ENCODE measurements around the gene CHGA. TPM values are rescaled to one million over a fixed set of nuclear protein-coding genes. Genes with fewer than 3 reads are reported as not detected.

Gene CHGA
- total and polyA plus RNA-seq, 4 donors, result 0.05 TPM; not detected in 3

DNA sequence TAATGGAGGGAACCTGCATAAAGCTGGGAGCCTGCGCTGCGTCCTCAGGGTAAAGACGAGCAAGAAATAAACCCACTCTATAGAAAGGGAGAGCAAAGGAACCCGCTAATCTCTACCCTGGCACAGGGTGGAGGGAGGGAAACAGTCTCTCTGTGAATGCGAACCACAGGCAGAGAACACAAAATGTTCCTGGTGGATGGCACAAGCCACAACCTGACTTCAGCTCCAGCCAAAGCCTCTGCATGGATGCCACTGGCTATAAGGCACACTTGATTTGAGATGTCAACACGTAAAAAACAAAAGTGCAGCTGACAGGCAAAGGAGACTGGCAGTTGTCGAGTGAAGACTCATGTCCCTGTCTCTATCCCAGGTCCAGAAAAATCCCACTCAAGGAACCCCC lies 32.4 kb downstream of the CHGA start:
- peaks cover 1 to 57% (median 5%) of the 10 kb centered on the region in 4 donors for H3K36me3 ChIP-seq (ENCODE audit: control insufficient read depth in 4 of 4, insufficient read depth in 3 of 4, low read depth in 1 of 4, low read length in 3 of 4)
- H3K9ac ChIP-seq (ENCODE audit: low read depth in 1 of 2, low read length in 2 of 2), result no peak overlapping the region
- H3K4me1 ChIP-seq (ENCODE audit: control insufficient read depth in 4 of 4, insufficient read depth in 4 of 4, low read length in 3 of 4), result no peaks in the 10 kb centered on the region
- H3K4me3 ChIP-seq (ENCODE audit: low read depth in 1 of 3, low read length in 3 of 3), result no peak overlapping the region
- no peaks in the 10 kb centered on the region for H3K9me3 ChIP-seq (ENCODE audit: control insufficient read depth in 4 of 4, low read length in 3 of 4)
- H3K27ac ChIP-seq (ENCODE audit: low read depth in 1 of 2, low read length in 2 of 2), result no peak overlapping the region
- 98% methylated on average over 7 of the region's 7 CpGs for WGBS
- DNase-seq (ENCODE audit: low spot score), result no peak
- no peaks in the 10 kb centered on the region for H3K27me3 ChIP-seq (ENCODE audit: control insufficient read depth in 4 of 4, insufficient read depth in 4 of 4, low read length in 3 of 4)
- TF ChIP-seq MAX (IDR thresholded peaks at IDR 0.05) (no peak), HNF4G (IDR thresholded peaks at IDR 0.05) (no peak), REST (IDR thresholded peaks at IDR 0.05) (no peak), TAF1 (conservative IDR thresholded peaks at IDR 0.05) (no peak)

GRCh38 chr14:92956961-92957360 lies 34.0 kb downstream of the CHGA start:
- H3K27me3 ChIP-seq (ENCODE audit: control insufficient read depth in 4 of 4, insufficient read depth in 4 of 4, low read length in 3 of 4), result no peaks in the 10 kb centered on the region
- H3K4me3 ChIP-seq (ENCODE audit: low read depth in 1 of 3, low read length in 3 of 3), result no peak overlapping the region
- no peak overlapping the region for H3K9ac ChIP-seq (ENCODE audit: low read depth in 1 of 2, low read length in 2 of 2)
- H3K27ac ChIP-seq (ENCODE audit: low read depth in 1 of 2, low read length in 2 of 2), result no peak overlapping the region
- no peak for DNase-seq (ENCODE audit: low spot score)
- no peaks in the 10 kb centered on the region for H3K4me1 ChIP-seq (ENCODE audit: control insufficient read depth in 4 of 4, insufficient read depth in 4 of 4, low read length in 3 of 4)
- 92% methylated on average over 11 of the region's 11 CpGs for WGBS
- peaks cover 1 to 56% (median 6%) of the 10 kb centered on the region in 4 donors for H3K36me3 ChIP-seq (ENCODE audit: control insufficient read depth in 4 of 4, insufficient read depth in 3 of 4, low read depth in 1 of 4, low read length in 3 of 4)
- TF ChIP-seq NR2F2 (IDR thresholded peaks at IDR 0.05) (no peak), ATF3 (IDR thresholded peaks at IDR 0.05) (no peak), CTCF (IDR thresholded peaks at IDR 0.05; ENCODE audit: low read depth, low read length, missing input control) (no peak), ZBTB33 (IDR thresholded peaks at IDR 0.05) (no peak), REST (IDR thresholded peaks at IDR 0.05) (no peak), FOXA1 (IDR thresholded peaks at IDR 0.05) (no peak), HNF4A (conservative IDR thresholded peaks at IDR 0.05) (no peak), EGR1 (IDR thresholded peaks at IDR 0.05; ENCODE audit: low read depth in 2 of 2) (no peak), GABPA (IDR thresholded peaks at IDR 0.05 in 1 of 2, conservative IDR thresholded peaks at IDR 0.05 in 1 of 2) (no peak), RXRA (IDR thresholded peaks at IDR 0.05) (no peak), JUND (IDR thresholded peaks at IDR 0.05) (no peak), SP1 (IDR thresholded peaks at IDR 0.05) (no peak), YY1 (IDR thresholded peaks at IDR 0.05) (no peak), RAD21 (IDR thresholded peaks at IDR 0.05) (no peak), FOXA2 (IDR thresholded peaks at IDR 0.05) (no peak)
- H3K9me3 ChIP-seq (ENCODE audit: control insufficient read depth in 4 of 4, low read length in 3 of 4), result no peaks in the 10 kb centered on the region

Measured in liver (tissue), 9 donors.